ENCODE data around the gene METTL17. TPM values are rescaled to one million over a fixed set of nuclear protein-coding genes. Genes with fewer than 3 reads are reported as not detected.

The METTL17 gene
- total and polyA plus RNA-seq, 9 of the 15 experiments (the other 6 are each of a cell fraction or from before 2014, with no cell fraction given) = 65.6 to 150 (median 90.0) TPM

DNA sequence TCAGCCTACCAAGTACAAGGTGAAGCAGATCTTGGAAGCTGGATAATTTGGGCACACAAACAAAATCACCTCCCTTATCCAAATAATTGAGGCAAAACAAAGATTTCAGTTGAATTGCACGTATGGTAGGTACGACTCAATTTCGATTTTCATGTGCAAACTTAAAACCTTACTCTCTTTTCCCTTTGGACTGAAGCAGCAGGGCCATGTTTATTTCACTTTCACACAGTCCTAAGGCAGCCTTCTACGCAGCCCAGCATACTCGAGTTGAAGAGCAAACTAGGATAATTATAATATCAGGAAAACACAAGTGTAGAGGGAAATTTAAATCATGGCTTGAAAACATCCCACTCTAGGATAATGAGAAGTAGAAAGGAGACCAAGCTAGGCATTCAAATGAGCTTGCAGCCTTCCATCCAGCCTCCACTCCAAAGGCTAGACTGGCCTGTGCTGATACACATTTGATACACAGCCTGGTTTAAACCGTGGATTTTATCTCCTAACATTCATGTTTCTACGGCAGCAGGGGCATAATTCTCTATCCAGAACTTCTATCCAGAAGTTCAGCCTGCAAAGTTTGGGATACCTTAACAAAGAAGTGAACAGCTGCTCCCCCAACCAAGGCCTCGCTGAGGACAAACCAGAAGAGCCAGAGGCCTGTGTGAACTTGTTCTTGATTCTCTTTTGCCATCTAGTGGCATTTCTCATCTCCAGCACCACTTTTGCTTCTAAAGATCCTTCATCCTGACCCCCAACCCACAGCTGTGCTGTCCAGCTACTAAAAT lies 50.0 kb downstream of the METTL17 start:
- Histone ChIP-seq H3K27ac (ENCODE audit: extremely low read depth, low read depth, low read length) (no peak overlapping the region), H3K4me1 (replicated peaks in 1 of 2; ENCODE audit: control insufficient read depth in 2 of 2, insufficient read depth in 2 of 2, low read length in 2 of 2) (peaks cover 5 to 25% of the 10 kb centered on the region in 2 experiments; a peak in 4 of 5 replicates), H3K4me3 (no peak overlapping the region), H4K20me1 (replicated peaks; ENCODE audit: control insufficient read depth, insufficient read depth, low read length) (no peaks in the 10 kb centered on the region), H3K36me3 (ENCODE audit: control insufficient read depth, insufficient read depth, low read length) (no peaks in the 10 kb centered on the region), H3K79me2 (ENCODE audit: control insufficient read depth, insufficient read depth, low read length) (no peaks in the 10 kb centered on the region), H3K9me1 (ENCODE audit: control insufficient read depth, insufficient read depth, low read length) (no peaks in the 10 kb centered on the region), H2AFZ (ENCODE audit: low read depth, low read length) (peak overlapping the region; percentile 65), H3K4me2 (ENCODE audit: insufficient read depth, low read length) (no peak overlapping the region), H3K9me3 (replicated peaks; ENCODE audit: control insufficient read depth, insufficient read depth, low read depth, low read length) (no peaks in the 10 kb centered on the region), H3K27me3 (ENCODE audit: control insufficient read depth in 2 of 2, insufficient read depth in 2 of 2, low read length in 2 of 2) (no peaks in the 10 kb centered on the region), H3K9ac (ENCODE audit: insufficient read depth in 1 of 2, low read depth in 2 of 2, low read length in 2 of 2) (no peak overlapping the region)
- 31% methylated on average over 8 of the region's 8 CpGs for WGBS (ENCODE audit: insufficient coverage, low coverage, missing lambda C conversion rate)
- POLR2A ChIA-PET = interaction anchor here (0.6 to 2.6 kb wide), 3 partner anchors 13 to 24 kb away, joined by 3 to 15 read pairs (median 4); no protein-coding TSS in a partner anchor
- FAIRE-seq = peak; percentile 95
- in situ Hi-C loops (cut with MboI) = no loop called here
- BruUV-seq (replicated peaks) = no TSS peak
- intact Hi-C loops (cut with micrococcal nuclease) = loop anchor here (1.0 to 5.0 kb wide), 3 partner anchors 25 to 342 kb away; no protein-coding TSS in a partner anchor
- peak in 2 of 4 experiments; percentile 64 to 73 for DNase-seq (ENCODE audit: extremely low read depth in 1 of 4, low spot score in 3 of 4)
- ATAC-seq = peak; percentile 92
- CTCF ChIA-PET (ENCODE audit: low intra/inter-chr PET ratio) = interaction anchor here (0.6 to 2.8 kb wide), 6 partner anchors 21 to 431 kb away, joined by 3 to 33 read pairs (median 4); no protein-coding TSS in a partner anchor
- TF ChIP-seq, protein P1, sequence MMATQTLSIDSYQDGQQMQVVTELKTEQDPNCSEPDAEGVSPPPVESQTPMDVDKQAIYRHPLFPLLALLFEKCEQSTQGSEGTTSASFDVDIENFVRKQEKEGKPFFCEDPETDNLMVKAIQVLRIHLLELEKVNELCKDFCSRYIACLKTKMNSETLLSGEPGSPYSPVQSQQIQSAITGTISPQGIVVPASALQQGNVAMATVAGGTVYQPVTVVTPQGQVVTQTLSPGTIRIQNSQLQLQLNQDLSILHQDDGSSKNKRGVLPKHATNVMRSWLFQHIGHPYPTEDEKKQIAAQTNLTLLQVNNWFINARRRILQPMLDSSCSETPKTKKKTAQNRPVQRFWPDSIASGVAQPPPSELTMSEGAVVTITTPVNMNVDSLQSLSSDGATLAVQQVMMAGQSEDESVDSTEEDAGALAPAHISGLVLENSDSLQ (IDR thresholded peaks at IDR 0.05) = no peak
- TF ChIP-seq, protein P2, sequence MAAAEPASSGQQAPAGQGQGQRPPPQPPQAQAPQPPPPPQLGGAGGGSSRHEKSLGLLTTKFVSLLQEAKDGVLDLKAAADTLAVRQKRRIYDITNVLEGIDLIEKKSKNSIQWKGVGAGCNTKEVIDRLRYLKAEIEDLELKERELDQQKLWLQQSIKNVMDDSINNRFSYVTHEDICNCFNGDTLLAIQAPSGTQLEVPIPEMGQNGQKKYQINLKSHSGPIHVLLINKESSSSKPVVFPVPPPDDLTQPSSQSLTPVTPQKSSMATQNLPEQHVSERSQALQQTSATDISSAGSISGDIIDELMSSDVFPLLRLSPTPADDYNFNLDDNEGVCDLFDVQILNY (CRISPR knock-in tag; IDR thresholded peaks at IDR 0.05) = no peak
- TF ChIP-seq EP400 (IDR thresholded peaks at IDR 0.05) (no peak), ZKSCAN3 (CRISPR knock-in tag; IDR thresholded peaks at IDR 0.05) (no peak), ZNF217 (CRISPR knock-in tag; IDR thresholded peaks at IDR 0.05) (no peak), TCFL5 (CRISPR knock-in tag; conservative IDR thresholded peaks at IDR 0.05) (no peak), CC2D1A (IDR thresholded peaks at IDR 0.05) (0 out of 2 replicates have a peak, but pooled peaks have one; percentile 23), ZNF668 (CRISPR knock-in tag; IDR thresholded peaks at IDR 0.05) (no peak), PHF8 (IDR thresholded peaks at IDR 0.05; ENCODE audit: borderline replicate concordance, low read length) (no peak), RAD21 (CRISPR knock-in tag; conservative IDR thresholded peaks at IDR 0.05 in 1 of 2, IDR thresholded peaks at IDR 0.05 in 1 of 2) (peak; percentile 81 to 89)
- TF ChIP-seq, protein P3, sequence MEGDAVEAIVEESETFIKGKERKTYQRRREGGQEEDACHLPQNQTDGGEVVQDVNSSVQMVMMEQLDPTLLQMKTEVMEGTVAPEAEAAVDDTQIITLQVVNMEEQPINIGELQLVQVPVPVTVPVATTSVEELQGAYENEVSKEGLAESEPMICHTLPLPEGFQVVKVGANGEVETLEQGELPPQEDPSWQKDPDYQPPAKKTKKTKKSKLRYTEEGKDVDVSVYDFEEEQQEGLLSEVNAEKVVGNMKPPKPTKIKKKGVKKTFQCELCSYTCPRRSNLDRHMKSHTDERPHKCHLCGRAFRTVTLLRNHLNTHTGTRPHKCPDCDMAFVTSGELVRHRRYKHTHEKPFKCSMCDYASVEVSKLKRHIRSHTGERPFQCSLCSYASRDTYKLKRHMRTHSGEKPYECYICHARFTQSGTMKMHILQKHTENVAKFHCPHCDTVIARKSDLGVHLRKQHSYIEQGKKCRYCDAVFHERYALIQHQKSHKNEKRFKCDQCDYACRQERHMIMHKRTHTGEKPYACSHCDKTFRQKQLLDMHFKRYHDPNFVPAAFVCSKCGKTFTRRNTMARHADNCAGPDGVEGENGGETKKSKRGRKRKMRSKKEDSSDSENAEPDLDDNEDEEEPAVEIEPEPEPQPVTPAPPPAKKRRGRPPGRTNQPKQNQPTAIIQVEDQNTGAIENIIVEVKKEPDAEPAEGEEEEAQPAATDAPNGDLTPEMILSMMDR (IDR thresholded peaks at IDR 0.05 in 2 of 3, conservative IDR thresholded peaks at IDR 0.05 in 1 of 3; ENCODE audit: insufficient read depth in 2 of 3, low read depth in 1 of 3, low read length in 3 of 3) = peak; percentile 62 to 84 (median 75)
- TF ChIP-seq, protein P4, sequence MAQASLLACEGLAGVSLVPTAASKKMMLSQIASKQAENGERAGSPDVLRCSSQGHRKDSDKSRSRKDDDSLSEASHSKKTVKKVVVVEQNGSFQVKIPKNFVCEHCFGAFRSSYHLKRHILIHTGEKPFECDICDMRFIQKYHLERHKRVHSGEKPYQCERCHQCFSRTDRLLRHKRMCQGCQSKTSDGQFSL (CRISPR knock-in tag; IDR thresholded peaks at IDR 0.05) = 0 out of 2 replicates have a peak, but pooled peaks have one; percentile 34
- TF ChIP-seq, protein P4 (tag; IDR thresholded peaks at IDR 0.05) = peak in 1 of 2 experiments; percentile 62; a peak in 1 of 4 replicates
- TF ChIP-seq, protein P5, sequence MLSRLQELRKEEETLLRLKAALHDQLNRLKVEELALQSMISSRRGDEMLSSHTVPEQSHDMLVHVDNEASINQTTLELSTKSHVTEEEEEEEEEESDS (CRISPR knock-in tag; IDR thresholded peaks at IDR 0.05) = no peak

All from K562 (cell line).